Measurements from ENCODE around the gene CCNB1IP1. TPM values are rescaled to one million over a fixed set of nuclear protein-coding genes. Genes with fewer than 3 reads are reported as not detected.
"Not testable (repeated sequence)": the region's sequence is repeated elsewhere in the genome, so short reads cannot be mapped to it uniquely, and the experiment has no call there.

Gene CCNB1IP1, protein sequence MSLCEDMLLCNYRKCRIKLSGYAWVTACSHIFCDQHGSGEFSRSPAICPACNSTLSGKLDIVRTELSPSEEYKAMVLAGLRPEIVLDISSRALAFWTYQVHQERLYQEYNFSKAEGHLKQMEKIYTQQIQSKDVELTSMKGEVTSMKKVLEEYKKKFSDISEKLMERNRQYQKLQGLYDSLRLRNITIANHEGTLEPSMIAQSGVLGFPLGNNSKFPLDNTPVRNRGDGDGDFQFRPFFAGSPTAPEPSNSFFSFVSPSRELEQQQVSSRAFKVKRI
- total RNA-seq: 10 to 100 TPM; 25.4 to 66.3 TPM

- peaks cover 15 to 34% of the 10 kb centered on the region in 2 donors for H3K4me1 Mint-ChIP-seq (ENCODE audit: low read depth in 2 of 2)
- H3K36me3 Mint-ChIP-seq: peaks cover 5% of the 10 kb centered on the region
- H3K9me3 Mint-ChIP-seq: no peaks in the 10 kb centered on the region
- peaks cover 0 to 3% of the 10 kb centered on the region in 2 donors for H3K27me3 Mint-ChIP-seq
- H3K4me3 Mint-ChIP-seq: peak within 1 kb of the TSS; percentile 96
- DNase-seq (ENCODE audit: low spot score): peak; percentile 69
- peak within 1 kb of the TSS; percentile 80 to 91 for H3K27ac Mint-ChIP-seq
- ATAC-seq: peak; percentile 97 to 98
Observed at GRCh38 chr14:20332788-20333493, at the start of gene CCNB1IP1. CCNB1IP1 (minus strand) TSS chr14:20333279; CDS start chr14:20316523, 16,756 bp downstream.

GRCh38 chr14:20382526-20382925 is 49.4 kb upstream of the CCNB1IP1 start:
- ATAC-seq (no peak), DNase-seq (ENCODE audit: low spot score) (no peak)
- H3K9me3 Mint-ChIP-seq: no peaks in the 10 kb centered on the region
- H3K27me3 Mint-ChIP-seq: no peaks in the 10 kb centered on the region
- no peak overlapping the region for H3K27ac Mint-ChIP-seq
- H3K36me3 Mint-ChIP-seq: peaks cover 21% of the 10 kb centered on the region
- no peak overlapping the region for H3K4me3 Mint-ChIP-seq
- peaks cover 0 to 4% of the 10 kb centered on the region in 2 donors for H3K4me1 Mint-ChIP-seq (ENCODE audit: low read depth in 2 of 2)

DNA sequence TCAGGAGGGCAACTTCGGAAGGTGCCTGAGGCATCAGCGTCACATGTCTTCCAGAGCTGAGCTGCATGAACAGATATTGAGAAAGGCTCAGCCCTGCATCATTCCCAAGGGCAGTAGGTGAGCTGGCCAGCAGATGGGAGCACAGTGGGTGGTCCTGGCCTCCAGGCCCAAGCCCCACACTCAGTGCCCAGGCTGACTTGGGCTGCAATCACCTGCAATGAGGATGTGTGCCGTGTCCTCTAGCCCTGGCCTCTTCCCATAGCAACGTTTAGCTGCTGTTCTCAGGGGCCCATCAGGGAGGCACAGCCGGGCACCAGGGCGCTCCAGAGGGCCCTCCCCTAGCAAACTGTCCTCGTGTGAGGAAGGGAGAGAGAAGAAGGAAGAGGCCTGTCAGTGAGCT is 48.3 kb upstream of the CCNB1IP1 start:
- Mint-ChIP-seq H3K4me3 (no peak overlapping the region), H3K27me3 (no peaks in the 10 kb centered on the region), H3K9me3 (no peaks in the 10 kb centered on the region), H3K4me1 (ENCODE audit: low read depth in 2 of 2) (peaks cover 0 to 4% of the 10 kb centered on the region in 2 donors), H3K27ac (no peak overlapping the region), H3K36me3 (peaks cover 21% of the 10 kb centered on the region)
- no peak for DNase-seq (ENCODE audit: low spot score)
- ATAC-seq: no peak

GRCh38 chr14:20380681-20381080 is 47.6 kb upstream of the CCNB1IP1 start:
- H3K4me1 Mint-ChIP-seq (ENCODE audit: low read depth in 2 of 2): peaks cover 0 to 4% of the 10 kb centered on the region in 2 donors
- H3K4me3 Mint-ChIP-seq: no peak overlapping the region
- DNase-seq (ENCODE audit: low spot score): no peak
- ATAC-seq: no peak
- peaks cover 21% of the 10 kb centered on the region for H3K36me3 Mint-ChIP-seq
- no peaks in the 10 kb centered on the region for H3K9me3 Mint-ChIP-seq
- H3K27ac Mint-ChIP-seq: no peak overlapping the region
- no peaks in the 10 kb centered on the region for H3K27me3 Mint-ChIP-seq

DNA sequence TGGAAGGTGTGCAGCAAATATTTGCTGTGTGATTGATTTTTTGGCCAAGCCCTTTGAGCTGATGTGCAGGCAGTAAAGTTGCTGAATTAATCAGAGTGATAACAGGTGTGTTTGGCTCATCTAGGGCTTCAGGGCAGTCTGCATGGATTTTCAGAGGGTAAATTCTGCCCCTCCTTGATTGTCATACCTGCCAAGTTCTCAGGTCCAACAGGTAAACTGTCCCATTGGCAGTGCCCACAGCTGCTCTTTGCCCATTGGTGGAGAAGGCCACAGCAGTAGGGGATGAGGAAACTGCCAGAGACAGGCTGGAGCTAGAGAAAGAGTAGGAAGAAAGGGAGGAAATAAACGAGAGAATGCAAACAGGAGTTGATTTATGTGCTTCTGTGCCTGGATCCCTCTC is 46.7 kb upstream of the CCNB1IP1 start:
- DNase-seq (ENCODE audit: low spot score) (no peak), ATAC-seq (no peak)
- H3K4me1 Mint-ChIP-seq (ENCODE audit: low read depth in 2 of 2): peaks cover 0 to 4% of the 10 kb centered on the region in 2 donors
- H3K27me3 Mint-ChIP-seq: no peaks in the 10 kb centered on the region
- no peak overlapping the region for H3K27ac Mint-ChIP-seq
- no peaks in the 10 kb centered on the region for H3K9me3 Mint-ChIP-seq
- no peak overlapping the region for H3K4me3 Mint-ChIP-seq
- H3K36me3 Mint-ChIP-seq: peaks cover 25% of the 10 kb centered on the region

DNA sequence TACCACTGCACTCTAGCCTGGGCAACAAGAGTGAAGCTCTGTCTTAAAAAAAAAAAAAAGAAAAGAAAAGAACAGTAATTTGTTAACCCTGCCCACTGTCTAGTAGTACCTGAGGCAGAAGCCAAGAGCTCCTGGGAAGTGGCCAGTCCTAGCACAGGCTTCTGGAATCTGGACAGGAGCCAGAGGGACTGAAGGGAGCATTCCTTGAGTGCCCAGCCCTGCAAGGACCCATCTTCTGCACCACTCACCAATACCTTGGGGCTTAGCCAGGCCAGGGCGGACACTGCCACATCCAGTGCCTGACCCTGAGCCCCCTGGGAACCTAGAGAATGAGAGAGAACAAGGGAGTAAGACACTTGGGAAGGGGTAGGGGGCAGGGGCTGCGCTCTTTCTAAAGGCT is 44.1 kb upstream of the CCNB1IP1 start:
- Mint-ChIP-seq H3K4me3 (no peak overlapping the region), H3K9me3 (no peaks in the 10 kb centered on the region), H3K27ac (no peak overlapping the region), H3K4me1 (ENCODE audit: low read depth in 2 of 2) (peaks cover 0 to 1% of the 10 kb centered on the region in 2 donors), H3K36me3 (peaks cover 22% of the 10 kb centered on the region), H3K27me3 (no peaks in the 10 kb centered on the region)
- ATAC-seq: no peak
- no peak for DNase-seq (ENCODE audit: low spot score)

DNA sequence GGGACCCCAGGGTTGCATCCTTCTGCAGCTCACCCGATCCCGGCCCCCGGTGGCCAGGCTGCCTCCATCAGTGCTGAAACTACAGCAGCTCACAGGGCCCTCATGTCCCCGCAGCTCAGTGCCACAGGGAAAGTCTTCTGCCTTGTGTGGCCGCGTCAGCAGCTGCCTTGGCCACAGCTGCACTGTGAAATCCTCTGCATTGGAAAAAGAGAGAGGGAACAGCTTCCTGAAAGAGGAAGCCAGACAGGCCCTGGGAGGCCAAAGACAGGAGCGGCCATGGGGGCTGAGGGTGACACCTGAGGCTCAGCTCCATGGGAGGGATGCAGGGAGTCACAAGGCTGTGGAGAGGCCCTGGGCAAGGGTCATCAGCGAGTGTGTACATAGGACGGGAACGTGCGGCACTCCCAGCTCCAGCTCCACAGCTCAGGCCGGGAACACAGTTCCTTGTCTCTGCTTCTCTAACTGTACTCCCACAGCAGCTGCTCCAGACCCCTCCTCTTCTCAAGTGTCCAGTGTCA is 43.1 kb upstream of the CCNB1IP1 start:
- H3K27ac Mint-ChIP-seq: no peak overlapping the region
- DNase-seq (ENCODE audit: low spot score): no peak
- H3K9me3 Mint-ChIP-seq: no peaks in the 10 kb centered on the region
- no peaks in the 10 kb centered on the region for H3K27me3 Mint-ChIP-seq
- no peaks in the 10 kb centered on the region for H3K4me1 Mint-ChIP-seq (ENCODE audit: low read depth in 2 of 2)
- peaks cover 27% of the 10 kb centered on the region for H3K36me3 Mint-ChIP-seq
- ATAC-seq: no peak
- no peak overlapping the region for H3K4me3 Mint-ChIP-seq

GRCh38 chr14:20375471-20375870 is 42.4 kb upstream of the CCNB1IP1 start:
- peaks cover 25% of the 10 kb centered on the region for H3K36me3 Mint-ChIP-seq
- no peak overlapping the region for H3K4me3 Mint-ChIP-seq
- ATAC-seq (no peak), DNase-seq (ENCODE audit: low spot score) (no peak)
- no peak overlapping the region for H3K27ac Mint-ChIP-seq
- H3K9me3 Mint-ChIP-seq: no peaks in the 10 kb centered on the region
- H3K4me1 Mint-ChIP-seq (ENCODE audit: low read depth in 2 of 2): no peaks in the 10 kb centered on the region
- H3K27me3 Mint-ChIP-seq: no peaks in the 10 kb centered on the region

DNA sequence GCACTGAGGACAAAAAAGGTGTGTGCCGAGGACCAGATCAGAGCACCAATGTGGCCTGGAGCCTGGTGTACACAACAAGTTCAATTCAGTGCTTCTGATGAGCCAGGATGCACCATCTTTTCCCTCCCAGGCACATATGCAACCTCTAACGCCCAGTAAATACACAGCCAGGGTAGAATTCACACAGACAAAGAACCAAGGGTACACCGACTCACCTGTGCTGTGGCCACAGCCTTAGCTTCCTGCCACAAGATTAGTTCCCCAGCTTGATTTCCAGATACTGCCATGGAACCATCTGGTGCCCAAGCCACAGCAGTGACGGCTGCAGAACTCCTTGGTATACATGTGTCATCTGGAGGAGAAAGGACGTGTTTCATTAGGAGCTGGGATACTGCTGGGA is 39.7 kb upstream of the CCNB1IP1 start:
- Mint-ChIP-seq H3K27ac (no peak overlapping the region), H3K36me3 (peaks cover 22% of the 10 kb centered on the region), H3K27me3 (no peaks in the 10 kb centered on the region), H3K4me3 (no peak overlapping the region), H3K9me3 (no peaks in the 10 kb centered on the region), H3K4me1 (ENCODE audit: low read depth in 2 of 2) (peaks cover 0 to 3% of the 10 kb centered on the region in 2 donors)
- no peak for DNase-seq (ENCODE audit: low spot score)
- no peak for ATAC-seq

DNA sequence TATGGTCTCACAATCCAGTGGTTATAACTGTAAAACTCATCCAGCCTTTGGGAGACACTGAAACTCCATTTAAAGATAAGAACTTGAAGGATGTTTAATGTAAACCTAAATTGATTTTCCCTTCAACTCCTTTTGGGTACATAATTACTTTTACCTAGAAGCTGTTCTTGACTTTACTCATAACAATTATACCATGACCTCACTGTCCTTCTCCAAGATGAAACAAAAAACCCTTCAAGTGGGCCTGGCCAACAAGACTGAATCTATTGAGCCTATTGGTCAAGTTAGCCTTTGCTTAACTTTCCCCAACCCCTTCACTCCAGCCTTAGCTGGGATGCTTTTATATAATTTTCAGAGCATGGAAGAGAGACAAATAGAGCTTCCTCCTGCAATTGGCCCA is 32.8 kb upstream of the CCNB1IP1 start:
- peaks cover 0 to 13% of the 10 kb centered on the region in 2 donors for H3K4me1 Mint-ChIP-seq (ENCODE audit: low read depth in 2 of 2)
- DNase-seq (ENCODE audit: low spot score) (no peak), ATAC-seq (no peak)
- H3K27me3 Mint-ChIP-seq: no peaks in the 10 kb centered on the region
- peaks cover 20% of the 10 kb centered on the region for H3K36me3 Mint-ChIP-seq
- peak overlapping the region in 1 of 2 donors; percentile 27 for H3K27ac Mint-ChIP-seq
- H3K4me3 Mint-ChIP-seq: peak overlapping the region; percentile 10
- no peaks in the 10 kb centered on the region for H3K9me3 Mint-ChIP-seq

GRCh38 chr14:20358474-20358873 is 25.4 kb upstream of the CCNB1IP1 start:
- Mint-ChIP-seq H3K36me3 (peaks cover 33% of the 10 kb centered on the region), H3K27ac (peak overlapping the region; percentile 68 to 85)
- H3K4me1 Mint-ChIP-seq (ENCODE audit: low read depth in 2 of 2); H3K9me3 Mint-ChIP-seq; H3K27me3 Mint-ChIP-seq; H3K4me3 Mint-ChIP-seq; ATAC-seq; DNase-seq (ENCODE audit: low spot score): not testable (repeated sequence)

GRCh38 chr14:20356422-20356821 is 23.3 kb upstream of the CCNB1IP1 start:
- Mint-ChIP-seq H3K27me3 (no peaks in the 10 kb centered on the region), H3K9me3 (no peaks in the 10 kb centered on the region), H3K36me3 (peaks cover 33% of the 10 kb centered on the region), H3K4me1 (ENCODE audit: low read depth in 2 of 2) (peaks cover 3 to 10% of the 10 kb centered on the region in 2 donors), H3K4me3 (no peak overlapping the region), H3K27ac (no peak overlapping the region)
- DNase-seq (ENCODE audit: low spot score) (no peak), ATAC-seq (no peak)

DNA sequence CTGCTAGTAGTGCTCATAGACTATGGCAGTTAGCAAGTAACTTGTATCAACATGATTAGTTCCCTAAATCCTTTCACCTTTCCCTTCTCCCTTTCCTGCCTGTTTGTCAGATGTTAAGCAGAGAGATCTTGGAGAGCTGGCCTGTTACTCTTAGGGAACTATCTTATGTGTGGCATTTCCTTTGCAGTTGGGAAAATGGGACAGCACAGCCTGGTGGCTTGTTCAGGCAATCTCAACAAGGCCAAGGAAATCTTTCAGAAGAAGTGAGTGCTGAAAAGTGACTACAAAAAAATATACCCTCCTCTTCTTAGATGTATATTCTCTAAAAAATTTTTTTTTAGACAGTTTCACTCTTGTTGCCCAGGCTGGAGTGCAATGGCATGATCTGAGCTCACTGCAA is 17.8 kb upstream of the CCNB1IP1 start:
- Mint-ChIP-seq H3K27me3 (no peaks in the 10 kb centered on the region), H3K9me3 (no peaks in the 10 kb centered on the region), H3K4me3 (no peak overlapping the region), H3K27ac (no peak overlapping the region), H3K4me1 (ENCODE audit: low read depth in 2 of 2) (no peaks in the 10 kb centered on the region), H3K36me3 (peaks cover 10% of the 10 kb centered on the region)
- ATAC-seq (no peak), DNase-seq (ENCODE audit: low spot score) (no peak)

DNA sequence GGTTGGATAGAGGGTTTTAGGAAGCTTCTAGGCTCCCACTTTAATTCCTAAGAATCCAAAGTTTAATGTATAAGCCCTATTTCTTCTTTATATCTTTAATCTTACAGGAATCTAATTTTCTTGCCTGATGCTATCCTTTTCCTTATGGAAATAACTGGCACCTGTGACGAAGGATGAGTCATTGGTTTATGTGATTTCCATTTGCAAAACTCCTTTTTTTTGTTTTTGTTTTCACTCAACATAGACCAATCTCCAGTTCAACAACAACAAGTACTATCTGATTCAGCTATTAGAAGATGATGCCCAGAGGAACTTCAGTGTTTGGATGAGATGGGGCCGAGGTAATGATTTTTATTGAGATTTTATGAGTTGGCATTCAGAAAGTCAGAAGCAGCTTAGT is 17.2 kb upstream of the CCNB1IP1 start:
- no peak overlapping the region for H3K27ac Mint-ChIP-seq
- H3K4me1 Mint-ChIP-seq (ENCODE audit: low read depth in 2 of 2): no peaks in the 10 kb centered on the region
- H3K4me3 Mint-ChIP-seq: no peak overlapping the region
- DNase-seq (ENCODE audit: low spot score) (no peak), ATAC-seq (no peak)
- H3K9me3 Mint-ChIP-seq: no peaks in the 10 kb centered on the region
- peaks cover 11% of the 10 kb centered on the region for H3K36me3 Mint-ChIP-seq
- no peaks in the 10 kb centered on the region for H3K27me3 Mint-ChIP-seq
